ENCODE results near the gene FAM186B.

GRCh38 chr12:49616533-49617219 is 11.2 kb upstream of the FAM186B start:
- TF ChIP-seq POLR2A (IDR thresholded peaks at IDR 0.05): no peak
- no peak for TF ChIP-seq CTCF (IDR thresholded peaks at IDR 0.05)
